ENCODE measurements around the gene CACNA1A.

GRCh38 chr19:13382633-13382938 lies 123.7 kb downstream of the CACNA1A start:
- no peak for TF ChIP-seq POLR2A (IDR thresholded peaks at IDR 0.05; ENCODE audit: low read depth, low read length)
- no peak for TF ChIP-seq CTCF (conservative IDR thresholded peaks at IDR 0.05; ENCODE audit: low read depth, low read length)
- no peak for TF ChIP-seq BHLHE40 (IDR thresholded peaks at IDR 0.05; ENCODE audit: low read depth, low read length)
- TF ChIP-seq, protein P1, sequence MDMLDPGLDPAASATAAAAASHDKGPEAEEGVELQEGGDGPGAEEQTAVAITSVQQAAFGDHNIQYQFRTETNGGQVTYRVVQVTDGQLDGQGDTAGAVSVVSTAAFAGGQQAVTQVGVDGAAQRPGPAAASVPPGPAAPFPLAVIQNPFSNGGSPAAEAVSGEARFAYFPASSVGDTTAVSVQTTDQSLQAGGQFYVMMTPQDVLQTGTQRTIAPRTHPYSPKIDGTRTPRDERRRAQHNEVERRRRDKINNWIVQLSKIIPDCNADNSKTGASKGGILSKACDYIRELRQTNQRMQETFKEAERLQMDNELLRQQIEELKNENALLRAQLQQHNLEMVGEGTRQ (IDR thresholded peaks at IDR 0.05; ENCODE audit: low read depth, low read length), result no peak
- no peak for TF ChIP-seq FOS (IDR thresholded peaks at IDR 0.05; ENCODE audit: low read depth, low read length)
- no peak for TF ChIP-seq SMC3 (IDR thresholded peaks at IDR 0.05; ENCODE audit: low read depth, low read length)
- TF ChIP-seq, protein P2, sequence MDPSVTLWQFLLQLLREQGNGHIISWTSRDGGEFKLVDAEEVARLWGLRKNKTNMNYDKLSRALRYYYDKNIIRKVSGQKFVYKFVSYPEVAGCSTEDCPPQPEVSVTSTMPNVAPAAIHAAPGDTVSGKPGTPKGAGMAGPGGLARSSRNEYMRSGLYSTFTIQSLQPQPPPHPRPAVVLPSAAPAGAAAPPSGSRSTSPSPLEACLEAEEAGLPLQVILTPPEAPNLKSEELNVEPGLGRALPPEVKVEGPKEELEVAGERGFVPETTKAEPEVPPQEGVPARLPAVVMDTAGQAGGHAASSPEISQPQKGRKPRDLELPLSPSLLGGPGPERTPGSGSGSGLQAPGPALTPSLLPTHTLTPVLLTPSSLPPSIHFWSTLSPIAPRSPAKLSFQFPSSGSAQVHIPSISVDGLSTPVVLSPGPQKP (IDR thresholded peaks at IDR 0.05; ENCODE audit: borderline replicate concordance, low read depth, low read length), result no peak
- no peak for TF ChIP-seq MXI1 (IDR thresholded peaks at IDR 0.05; ENCODE audit: borderline replicate concordance, low read depth, low read length)
- TF ChIP-seq RAD21 (IDR thresholded peaks at IDR 0.05; ENCODE audit: low read length), result no peak
- no peak for TF ChIP-seq NFE2L2 (IDR thresholded peaks at IDR 0.05; ENCODE audit: low read depth, low read length)

Measured in IMR-90 (cell line).